Right lobe of liver (tissue), 6 donors: ENCODE data around the gene TM9SF1. TPM values are rescaled to one million over a fixed set of nuclear protein-coding genes. Genes with fewer than 3 reads are reported as not detected.
A peak's percentile ranks its signal among the peaks of the same experiment; 100 is the strongest.

ENCODE experiments used
- ATAC-seq, 4 donors: fragments of 200-7000 bp; cut with Tn5 transposase; one replicate each; pipeline ENCODE4 v1.9.1; 2020; ENCODE audit warnings: mild to moderate bottlenecking in 4 of 4, moderate library complexity in 4 of 4
- DNase-seq, 3 donors: peaks; one replicate each; pipeline ENCODE4 v3.0.0-alpha.2; 2020
- H3K27ac ChIP-seq, 3 donors: fragments of 200-600 bp; one replicate each; pipeline ENCODE4 v1.8.0; 2022
- H3K27me3 ChIP-seq, 2 donors: fragments of 200-600 bp; one replicate each; pipeline ENCODE4 v1.8.0; 2022
- H3K36me3 ChIP-seq, 4 donors: fragments of 200-600 bp; sonication (generic) in 1 of 4; one replicate each; pipeline versions ENCODE4 v1.5.1 to v1.8.0; 2017 to 2022; ENCODE audit warnings: control low read depth in 1 of 4
- H3K4me1 ChIP-seq, 4 donors: fragments of 200-600 bp; sonication (generic) in 1 of 4; one replicate each; pipeline versions ENCODE4 v1.5.1 to v1.8.0; 2017 to 2022; ENCODE audit warnings: control low read depth in 1 of 4
- H3K4me3 ChIP-seq, 3 donors: fragments of 200-600 bp; one replicate each; pipeline ENCODE4 v1.8.0; 2022
- H3K9me3 ChIP-seq, 4 donors: fragments of 200-600 bp; sonication (generic) in 1 of 4; one replicate each; pipeline versions ENCODE4 v1.5.1 to v1.8.0; 2017 to 2022; ENCODE audit warnings: control low read depth in 1 of 4
- CTCF ChIP-seq, 4 donors: fragments of 200-600 bp in 3 of 4; fragments of 450-650 bp in 1 of 4; IDR thresholded peaks; one replicate each; pipeline versions ENCODE4 v1.5.1 to v1.8.0; 2016 to 2022; ENCODE audit warnings: antibody characterized with exemption in 4 of 4, mild to moderate bottlenecking in 2 of 4
- POLR2A ChIP-seq: fragments of 450-650 bp; IDR thresholded peaks from one replicate; pipeline ENCODE4 v1.6.1; 2017; ENCODE audit warnings: antibody characterized with exemption, mild to moderate bottlenecking
- WGBS: methylation state at CpG from one replicate; pipeline ENCODE4 v1.1.6; 2018; ENCODE audit warnings: low coverage, low lambda C conversion rate; ENCODE audit not compliant: insufficient coverage; ENCODE audit errors: missing lambda C conversion rate; 5-methylcytosine and 5-hydroxymethylcytosine counted together
- intact Hi-C, 2 donors: fragments of 100-400 bp; cut with DNase I; formaldehyde crosslinking; loops; one replicate each; pipeline versions ENCODE4 v1.11.2 to v1.14.1; 2022
- total RNA-seq, 6 experiments: library from RNA; depleted of rRNA in 2 of 6; stranded (reverse); fragments of >200 nt in 2 of 6; fragmentation: NEBNext Ultra II Directional in 3 of 6; extraction: Animal tissue kit (Norgen Biotek cat#: 25700) in 3 of 6; gene quantifications; one replicate each; pipeline versions ENCODE4 v1.1.0 to v1.2.4, GENCODE V29; 2016 to 2023
- donor health status: DM: no; HTN: yes; CAD: no.
- donor health status: DM: no; HTN: no; CAD: no.
- donor health status: DM: no; HTN: no; CAD: no.
- donor health status: DM: no; HTN: yes; CAD: no.
- donor health status: DM: no; HTN: yes; CAD: no.

The TM9SF1 gene
- total RNA-seq, 6 experiments from 2014 or later: 32.1 to 49.8 (median 41.2) TPM

GRCh38 chr14:24190416-24190815 is 4.8 kb downstream of the TM9SF1 start:
- Histone ChIP-seq H3K27me3 (no peaks in the 10 kb centered on the region), H3K9me3 (no peaks in the 10 kb centered on the region), H3K4me1 (peaks cover 0 to 22% (median 7%) of the 10 kb centered on the region in 4 donors), H3K27ac (no peak overlapping the region), H3K36me3 (peaks cover 0 to 24% (median 2%) of the 10 kb centered on the region in 4 donors), H3K4me3 (no peak overlapping the region)
- no peak for DNase-seq
- intact Hi-C loops: no loop called here
- no peak for ATAC-seq
- 96% methylated on average over 4 of the region's 10 CpGs for WGBS
- no peak for TF ChIP-seq CTCF (IDR thresholded peaks at IDR 0.05)
- no peak for TF ChIP-seq POLR2A

GRCh38 chr14:24189460-24189859 is 5.8 kb downstream of the TM9SF1 start:
- H3K4me1 ChIP-seq: peaks cover 0 to 16% (median 6%) of the 10 kb centered on the region in 4 donors
- intact Hi-C loops: no loop called here
- no peak overlapping the region for H3K4me3 ChIP-seq
- no peak for DNase-seq
- no peaks in the 10 kb centered on the region for H3K27me3 ChIP-seq
- no peak overlapping the region for H3K27ac ChIP-seq
- 73% methylated on average over 5 of the region's 9 CpGs for WGBS
- TF ChIP-seq CTCF (IDR thresholded peaks at IDR 0.05) (no peak), POLR2A (no peak)
- ATAC-seq: no peak
- H3K9me3 ChIP-seq: no peaks in the 10 kb centered on the region
- peaks cover 0 to 30% (median 6%) of the 10 kb centered on the region in 4 donors for H3K36me3 ChIP-seq

- H3K27ac ChIP-seq: peak overlapping the region in 1 of 3 donors; percentile 21
Observed at GRCh38 chr14:24189059-24189375, 6.2 kb downstream of the TM9SF1 start.

GRCh38 chr14:24188251-24189058 is 6.8 kb downstream of the TM9SF1 start, which contains the start of gene IPO4:
Gene IPO4 (minus strand): TSS chr14:24188816. CDS start chr14:24188787, 29 bp downstream.
- Histone ChIP-seq H3K4me1 (peaks cover 0 to 11% (median 4%) of the 10 kb centered on the region in 4 donors), H3K9me3 (no peaks in the 10 kb centered on the region), H3K27me3 (no peaks in the 10 kb centered on the region), H3K4me3 (peak within 1 kb of the TSS; percentile 72 to 82 (median 74)), H3K27ac (peak within 1 kb of the TSS in 2 of 3 donors; percentile 21 to 30), H3K36me3 (peaks cover 0 to 38% (median 8%) of the 10 kb centered on the region in 4 donors)
- TF ChIP-seq CTCF (IDR thresholded peaks at IDR 0.05): no peak
- TF ChIP-seq POLR2A: peak; percentile 82
- intact Hi-C loops: no loop called here
- ATAC-seq (peak; percentile 95 to 99 (median 96)), DNase-seq (peak; percentile 95 to 98 (median 97))
- WGBS: 0% methylated on average over 16 of the region's 65 CpGs

More at GRCh38 chr14:24189059-24189375, 6.2 kb downstream of the TM9SF1 start:
- no peak for ATAC-seq
- peaks cover 0 to 12% (median 4%) of the 10 kb centered on the region in 4 donors for H3K4me1 ChIP-seq
- 2% methylated on average over 3 of the region's 3 CpGs for WGBS
- TF ChIP-seq CTCF (IDR thresholded peaks at IDR 0.05) (no peak), POLR2A (no peak)
- no peaks in the 10 kb centered on the region for H3K27me3 ChIP-seq
- H3K9me3 ChIP-seq: no peaks in the 10 kb centered on the region
- intact Hi-C loops: no loop called here
- peak overlapping the region in 2 of 3 donors; percentile 74 to 82 for H3K4me3 ChIP-seq
- peaks cover 0 to 34% (median 8%) of the 10 kb centered on the region in 4 donors for H3K36me3 ChIP-seq
- DNase-seq: no peak
